HAP-1 (cell line): ENCODE results near the gene CADM3.

Experiments
- DNase-seq, 2 experiments: peaks; one replicate each; pipeline ENCODE4 v3.0.0-alpha.2; 2016 to 2020; ENCODE audit warnings: low spot score in 2 of 2
- H3K27me3 ChIP-seq: fragments of 250-450 bp; sonication (Bioruptor Pico); 2 replicates; pipeline ENCODE4 v1.5.1; 2020; ENCODE audit warnings: low read depth, mild to moderate bottlenecking, moderate library complexity
- H3K36me3 ChIP-seq: fragments of 250-450 bp; sonication (Bioruptor Pico); replicated peaks from 2 replicates; pipeline ENCODE4 v1.5.1; 2020; ENCODE audit warnings: mild to moderate bottlenecking
- H3K4me1 ChIP-seq: fragments of 250-450 bp; sonication (Bioruptor Pico); 2 replicates; pipeline ENCODE4 v1.5.1; 2020; ENCODE audit warnings: mild to moderate bottlenecking
- H3K4me3 ChIP-seq: fragments of 250-450 bp; sonication (Bioruptor Pico); 2 replicates; pipeline ENCODE4 v1.5.1; 2020; ENCODE audit warnings: mild to moderate bottlenecking, moderate library complexity
- H3K9me3 ChIP-seq: fragments of 250-450 bp; sonication (Bioruptor Pico); 2 replicates; pipeline ENCODE4 v1.5.1; 2020; ENCODE audit warnings: mild to moderate bottlenecking, moderate library complexity
- in situ Hi-C: fragments of 300-500 bp; cut with MboI; formaldehyde crosslinking; loops from 3 replicates; pipeline ENCODE4 v1.14.3; 2020; ENCODE audit warnings: low sequenced_read_pairs, inconsistent platforms, mixed read lengths

Gene CADM3

DNA sequence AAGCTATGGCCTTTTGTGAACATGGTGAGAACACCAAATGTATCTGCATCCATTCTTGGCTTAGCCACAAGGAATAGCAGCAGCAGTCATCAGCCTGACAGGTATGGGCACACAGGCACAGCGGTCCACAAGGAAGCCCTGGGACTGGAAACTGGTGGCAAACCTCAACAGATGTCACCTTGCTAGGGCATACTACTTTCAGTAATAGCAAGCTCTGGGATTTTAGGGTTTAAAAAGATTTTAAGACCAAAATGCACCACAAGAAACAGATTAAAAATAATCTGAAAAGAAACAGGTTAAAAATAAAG lies 9.7 kb upstream of the CADM3 start:
- H3K4me3 ChIP-seq = no peak overlapping the region
- H3K9me3 ChIP-seq = no peaks in the 10 kb centered on the region
- H3K4me1 ChIP-seq = no peaks in the 10 kb centered on the region
- H3K27me3 ChIP-seq = peaks cover 9% of the 10 kb centered on the region; the same call in 1 of the 2 replicates
- no peaks in the 10 kb centered on the region for H3K36me3 ChIP-seq
- DNase-seq = no peak
- in situ Hi-C loops = loop anchor here (5.0 kb wide), 1 partner anchor 36 kb away; no protein-coding TSS in a partner anchor

DNA sequence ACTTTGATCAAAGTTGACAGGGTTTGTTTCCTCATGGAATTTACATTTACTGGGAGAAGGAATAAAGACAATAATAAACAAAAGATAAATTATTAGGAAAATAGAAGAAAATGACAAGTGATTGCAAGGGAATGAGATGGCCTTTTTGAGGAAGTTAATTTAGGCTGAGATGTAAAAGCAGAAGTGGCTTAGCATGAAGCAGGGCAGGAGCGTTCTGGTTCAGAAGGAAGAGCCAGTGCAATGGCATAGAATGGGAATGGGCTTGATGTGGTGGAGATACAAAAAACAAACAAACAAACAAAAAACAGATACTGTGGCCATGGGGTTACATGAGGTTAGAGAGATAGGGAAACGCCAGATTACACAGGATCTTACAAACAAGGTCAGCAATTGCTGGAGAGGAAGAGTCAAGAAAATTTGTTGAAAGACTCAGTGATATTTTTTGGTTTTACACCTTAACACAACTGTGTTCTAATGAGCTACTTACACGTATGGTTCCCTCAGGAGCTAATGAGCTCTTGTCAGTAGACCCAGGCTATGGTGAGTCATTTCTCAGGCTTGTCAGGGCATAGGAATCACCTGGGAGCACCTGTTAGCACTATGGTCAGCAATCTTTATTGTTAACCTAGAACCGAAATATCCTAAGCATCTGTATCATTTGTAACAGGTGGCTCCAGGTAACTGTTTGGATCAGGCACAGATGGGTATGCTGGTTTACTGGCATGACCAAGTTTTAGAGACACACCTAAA lies 8.7 kb upstream of the CADM3 start:
- no peaks in the 10 kb centered on the region for H3K4me1 ChIP-seq
- no peaks in the 10 kb centered on the region for H3K9me3 ChIP-seq
- peaks cover 11% of the 10 kb centered on the region; the same call in 1 of the 2 replicates for H3K27me3 ChIP-seq
- no peak overlapping the region for H3K4me3 ChIP-seq
- in situ Hi-C loops = loop anchor here (5.0 kb wide), 1 partner anchor 35 kb away; no protein-coding TSS in a partner anchor
- no peaks in the 10 kb centered on the region for H3K36me3 ChIP-seq
- no peak for DNase-seq

DNA sequence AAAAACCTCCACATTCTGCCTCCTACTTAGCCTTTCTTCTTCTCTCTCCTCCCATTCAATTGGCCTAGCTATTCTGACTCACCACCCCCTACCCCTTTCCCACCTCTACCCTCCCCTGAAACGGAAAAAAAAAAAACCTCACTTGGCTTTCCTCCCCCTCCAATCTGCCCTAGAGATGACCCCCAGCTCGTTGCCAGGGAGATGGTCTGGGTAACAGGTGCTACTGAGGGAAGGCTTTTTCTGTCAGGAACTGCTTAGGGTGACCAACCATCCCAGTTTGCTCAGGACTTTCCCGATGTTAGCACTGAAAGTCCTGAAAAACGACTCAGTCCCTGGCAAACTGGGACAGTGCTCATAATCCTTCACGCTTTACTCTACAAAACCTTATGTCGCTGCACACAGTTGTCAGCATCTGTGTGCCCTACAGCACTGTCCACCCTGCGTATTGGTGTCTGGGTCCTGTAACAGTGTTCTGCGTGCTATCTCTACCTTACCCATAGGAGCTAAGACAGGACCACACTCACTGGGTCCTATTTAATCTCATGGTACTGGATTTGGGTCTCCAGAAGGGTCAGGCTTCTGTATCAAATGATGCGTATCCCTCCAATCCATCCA lies 7.7 kb upstream of the CADM3 start:
- no peaks in the 10 kb centered on the region for H3K4me1 ChIP-seq
- no peak overlapping the region for H3K4me3 ChIP-seq
- in situ Hi-C loops = loop anchor here (5.0 kb wide), 1 partner anchor 34 kb away; no protein-coding TSS in a partner anchor
- no peak for DNase-seq
- no peaks in the 10 kb centered on the region for H3K36me3 ChIP-seq
- H3K27me3 ChIP-seq = peaks cover 11% of the 10 kb centered on the region; the same call in 1 of the 2 replicates
- H3K9me3 ChIP-seq = no peaks in the 10 kb centered on the region

DNA sequence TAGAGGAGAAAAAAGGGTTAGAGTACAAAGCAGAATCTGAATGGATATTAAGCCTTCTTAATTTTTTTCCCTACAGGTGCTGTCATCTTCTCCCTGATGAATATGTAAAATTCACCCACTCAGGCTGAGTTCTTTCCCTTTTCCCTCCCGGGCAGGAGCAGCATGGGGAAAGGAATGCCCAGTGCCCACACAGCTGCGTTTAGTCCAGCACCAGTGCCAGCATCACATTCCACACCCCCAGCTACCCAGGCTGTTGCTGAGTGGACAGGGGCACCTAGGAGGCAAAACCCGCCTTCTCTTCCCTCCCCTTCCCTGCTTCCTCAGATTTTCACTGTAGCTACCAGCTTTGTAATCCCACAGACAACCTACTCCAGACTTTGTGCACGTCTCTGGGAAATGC lies 3.4 kb upstream of the CADM3 start:
- DNase-seq = no peak
- in situ Hi-C loops = no loop called here
- no peaks in the 10 kb centered on the region for H3K4me1 ChIP-seq
- no peaks in the 10 kb centered on the region for H3K36me3 ChIP-seq
- no peaks in the 10 kb centered on the region for H3K9me3 ChIP-seq
- no peak overlapping the region for H3K4me3 ChIP-seq
- H3K27me3 ChIP-seq = peaks cover 15% of the 10 kb centered on the region; the same call in 1 of the 2 replicates

DNA sequence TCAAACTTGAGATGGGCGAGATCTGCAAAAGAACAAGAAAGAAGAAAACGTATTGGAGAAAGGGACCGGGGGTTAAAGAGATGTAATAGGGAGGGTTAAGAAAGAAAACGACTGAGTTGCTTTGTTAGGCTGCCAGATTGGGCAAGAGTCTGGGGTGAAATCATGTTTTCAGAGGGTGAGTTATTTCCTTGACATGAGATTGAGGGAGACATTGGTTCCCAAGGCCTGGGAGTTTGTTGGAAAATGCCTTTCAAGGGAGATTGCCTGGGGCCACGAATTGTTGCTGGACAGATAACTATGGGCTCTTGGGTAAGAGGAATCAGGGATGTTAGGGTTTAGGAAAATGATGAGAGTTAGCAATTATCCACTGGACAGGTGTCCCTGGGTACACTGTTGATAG lies 776 bp upstream of the CADM3 start:
- no peak overlapping the region for H3K4me3 ChIP-seq
- no peak for DNase-seq
- peaks cover 11% of the 10 kb centered on the region; the same call in 1 of the 2 replicates for H3K27me3 ChIP-seq
- no peaks in the 10 kb centered on the region for H3K4me1 ChIP-seq
- in situ Hi-C loops = no loop called here
- H3K36me3 ChIP-seq = no peaks in the 10 kb centered on the region
- H3K9me3 ChIP-seq = no peaks in the 10 kb centered on the region

DNA sequence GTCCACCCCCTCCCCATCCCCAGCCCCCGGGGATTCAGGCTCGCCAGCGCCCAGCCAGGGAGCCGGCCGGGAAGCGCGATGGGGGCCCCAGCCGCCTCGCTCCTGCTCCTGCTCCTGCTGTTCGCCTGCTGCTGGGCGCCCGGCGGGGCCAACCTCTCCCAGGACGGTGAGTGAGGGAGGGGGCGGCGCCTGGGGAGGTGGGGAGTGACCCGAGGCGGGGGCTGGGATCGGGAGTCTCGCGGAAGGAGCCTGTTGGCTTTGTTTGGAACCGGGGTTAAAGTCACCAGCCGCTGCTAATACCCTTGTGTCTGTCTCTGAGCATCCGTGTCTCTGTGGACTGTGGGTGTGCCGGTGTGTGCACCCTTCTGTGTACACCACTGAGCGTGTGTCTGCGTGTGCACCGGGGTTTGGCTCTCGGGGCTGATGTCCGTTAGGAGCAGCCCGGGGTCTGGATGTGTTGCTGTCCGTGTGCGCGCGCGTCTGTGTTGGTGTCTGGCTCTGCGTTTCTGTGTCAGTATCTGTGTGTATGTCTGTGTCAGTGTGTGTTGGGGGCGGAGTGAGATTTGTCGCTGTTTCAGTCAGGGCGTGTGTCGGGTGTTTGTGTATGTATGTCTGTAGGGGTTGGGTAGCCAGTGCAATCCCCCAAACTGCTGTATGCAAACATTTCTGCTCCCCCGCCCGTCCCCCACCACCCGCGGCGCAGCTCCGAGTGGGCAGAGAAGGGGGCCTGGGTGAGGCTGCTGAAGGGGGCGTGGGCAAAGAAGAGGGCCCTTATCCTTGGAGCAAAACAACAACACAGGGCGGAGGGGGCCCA lies 480 bp downstream of the CADM3 start:
- H3K4me3 ChIP-seq = no peak overlapping the region
- DNase-seq = no peak
- H3K9me3 ChIP-seq = no peaks in the 10 kb centered on the region
- in situ Hi-C loops = no loop called here
- H3K36me3 ChIP-seq = no peaks in the 10 kb centered on the region
- H3K4me1 ChIP-seq = no peaks in the 10 kb centered on the region
- H3K27me3 ChIP-seq = peaks cover 5% of the 10 kb centered on the region; the same call in 1 of the 2 replicates

DNA sequence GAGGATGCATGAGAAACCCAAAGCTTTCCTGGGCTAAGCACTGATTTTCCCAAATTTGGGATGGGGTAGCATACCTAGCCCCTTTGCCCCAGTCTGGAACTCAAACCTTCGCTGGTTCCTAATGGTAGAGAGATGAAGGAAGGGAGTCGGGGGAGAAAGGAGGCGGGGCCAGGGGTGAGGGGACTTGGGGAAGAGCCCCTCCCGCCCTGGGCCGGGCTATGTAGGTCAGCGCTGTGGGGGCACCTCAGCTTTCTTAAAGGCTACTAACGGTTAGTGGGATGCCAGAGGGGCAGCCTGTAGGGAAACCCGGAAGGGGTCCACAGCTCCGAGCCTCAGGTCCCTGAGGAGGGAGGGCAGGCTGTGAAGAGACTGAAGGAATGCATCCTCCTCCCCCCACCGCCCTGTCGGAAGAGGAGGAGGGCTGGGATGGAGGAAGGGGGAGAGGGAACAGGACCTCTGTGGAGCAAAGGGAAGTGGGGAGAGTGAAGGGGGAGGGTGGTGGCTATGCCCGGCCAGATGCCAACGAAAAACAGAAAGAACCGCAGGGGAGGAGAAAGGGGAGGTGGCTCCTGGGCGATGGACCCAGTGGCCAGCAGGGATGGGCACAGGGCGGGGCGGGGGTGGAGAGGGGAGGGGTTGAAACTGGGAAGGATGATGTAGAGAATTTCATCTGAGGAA lies 1.3 kb downstream of the CADM3 start:
- Histone ChIP-seq H3K9me3 (no peaks in the 10 kb centered on the region), H3K4me3 (no peak overlapping the region), H3K36me3 (no peaks in the 10 kb centered on the region), H3K4me1 (no peaks in the 10 kb centered on the region), H3K27me3 (peaks cover 3% of the 10 kb centered on the region; the same call in 1 of the 2 replicates)
- in situ Hi-C loops = no loop called here
- no peak for DNase-seq

DNA sequence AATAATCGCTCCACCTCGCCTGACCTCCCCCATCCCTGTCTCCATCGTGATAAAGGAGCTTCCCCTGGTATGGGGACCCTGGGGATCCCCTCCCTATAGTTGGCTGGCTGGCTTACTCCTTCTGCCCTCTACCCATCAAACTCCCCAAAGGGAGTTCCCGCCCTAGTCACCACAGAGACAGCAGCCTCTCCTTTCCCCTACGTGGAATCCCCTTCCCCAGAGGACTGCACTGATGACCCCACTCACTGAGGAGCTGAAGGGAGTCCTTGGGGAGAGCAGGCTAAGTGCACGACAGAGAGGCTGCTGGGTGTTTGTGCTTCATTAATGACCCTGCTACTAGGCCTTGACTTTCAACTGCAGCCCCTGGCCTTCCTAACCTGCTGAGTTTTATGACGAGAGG lies 1.9 kb downstream of the CADM3 start:
- Histone ChIP-seq H3K27me3 (peaks cover 3% of the 10 kb centered on the region; the same call in 1 of the 2 replicates), H3K4me3 (no peak overlapping the region), H3K36me3 (no peaks in the 10 kb centered on the region), H3K4me1 (no peaks in the 10 kb centered on the region), H3K9me3 (no peaks in the 10 kb centered on the region)
- in situ Hi-C loops = no loop called here
- no peak for DNase-seq

DNA sequence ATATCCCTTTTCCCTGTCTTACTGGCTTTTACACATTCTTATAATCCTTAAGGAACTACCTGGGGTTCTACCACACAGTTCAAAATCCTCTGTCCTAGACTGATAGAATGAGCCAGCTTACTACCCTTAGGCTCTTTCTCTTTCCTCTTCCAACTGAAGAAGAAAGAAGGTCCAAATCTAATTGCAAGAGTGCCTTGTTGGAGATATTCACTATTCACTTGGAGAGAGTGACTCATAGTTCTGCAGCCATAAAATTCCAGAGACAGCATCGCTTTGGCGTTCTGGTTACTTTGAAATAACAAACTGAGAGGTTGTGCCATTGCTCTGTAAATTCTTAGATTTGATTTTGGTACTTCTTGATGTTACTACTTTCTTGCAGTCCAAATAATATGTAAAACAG lies 4.2 kb downstream of the CADM3 start:
- H3K4me1 ChIP-seq = no peaks in the 10 kb centered on the region
- no peaks in the 10 kb centered on the region for H3K36me3 ChIP-seq
- H3K4me3 ChIP-seq = no peak overlapping the region
- no peaks in the 10 kb centered on the region; the same call in 1 of the 2 replicates for H3K27me3 ChIP-seq
- in situ Hi-C loops = no loop called here
- DNase-seq = no peak
- no peaks in the 10 kb centered on the region for H3K9me3 ChIP-seq

DNA sequence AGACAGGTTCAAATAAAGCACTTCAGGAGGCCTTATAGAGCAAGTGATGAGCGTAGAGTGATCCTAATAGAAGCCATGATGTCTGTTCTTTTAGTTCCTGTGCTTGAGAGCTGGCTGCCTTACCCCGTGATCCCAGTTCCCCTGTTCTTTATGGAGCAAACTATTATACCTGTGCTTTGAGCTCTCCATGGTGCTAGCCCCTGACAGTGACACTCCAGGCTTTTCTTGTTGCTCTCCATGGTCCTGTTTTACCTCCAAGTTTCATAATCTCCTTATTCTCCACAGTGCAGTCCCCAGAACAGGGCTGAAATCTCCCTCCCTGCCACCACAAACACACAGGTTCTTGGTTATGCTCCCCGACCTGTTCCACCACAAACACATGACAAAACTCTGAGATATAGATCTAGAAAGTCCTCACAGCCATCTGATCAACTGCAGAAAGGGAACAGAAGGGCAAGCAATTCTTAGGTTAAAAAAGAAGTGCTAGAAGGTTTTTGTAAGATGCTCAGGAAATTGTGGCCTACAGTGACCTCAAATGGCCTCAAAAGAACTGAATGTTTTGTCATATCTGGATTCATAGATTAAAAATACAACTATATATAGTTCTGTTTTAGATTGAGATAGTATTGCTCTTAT lies 6.0 kb downstream of the CADM3 start:
- H3K4me3 ChIP-seq = no peak overlapping the region
- peak; percentile 45 to 63 for DNase-seq
- no peaks in the 10 kb centered on the region for H3K36me3 ChIP-seq
- H3K9me3 ChIP-seq = no peaks in the 10 kb centered on the region
- no peaks in the 10 kb centered on the region for H3K4me1 ChIP-seq
- no peaks in the 10 kb centered on the region for H3K27me3 ChIP-seq
- in situ Hi-C loops = no loop called here

DNA sequence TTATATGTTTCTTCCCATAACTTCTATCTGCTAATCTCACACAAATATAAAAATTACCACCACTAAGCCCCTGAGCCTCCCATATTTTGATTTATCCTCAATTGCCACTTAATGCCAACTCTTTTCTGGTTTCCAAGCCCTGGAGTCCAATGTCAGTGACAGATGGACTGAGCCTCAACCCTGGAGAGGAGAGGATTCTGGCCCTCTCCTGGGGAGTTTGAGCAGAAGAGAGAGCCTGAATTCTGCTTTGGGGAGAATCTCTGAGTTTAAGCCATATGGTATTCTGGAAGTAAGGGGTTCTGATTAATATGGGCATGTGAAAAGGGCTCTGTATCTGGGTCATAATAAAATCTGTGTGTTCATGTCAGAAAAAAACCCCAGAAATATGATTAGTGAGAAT lies 8.5 kb downstream of the CADM3 start:
- no peak overlapping the region for H3K4me3 ChIP-seq
- H3K36me3 ChIP-seq = no peaks in the 10 kb centered on the region
- no peaks in the 10 kb centered on the region for H3K27me3 ChIP-seq
- no peaks in the 10 kb centered on the region for H3K9me3 ChIP-seq
- H3K4me1 ChIP-seq = no peaks in the 10 kb centered on the region
- DNase-seq = no peak
- in situ Hi-C loops = no loop called here

DNA sequence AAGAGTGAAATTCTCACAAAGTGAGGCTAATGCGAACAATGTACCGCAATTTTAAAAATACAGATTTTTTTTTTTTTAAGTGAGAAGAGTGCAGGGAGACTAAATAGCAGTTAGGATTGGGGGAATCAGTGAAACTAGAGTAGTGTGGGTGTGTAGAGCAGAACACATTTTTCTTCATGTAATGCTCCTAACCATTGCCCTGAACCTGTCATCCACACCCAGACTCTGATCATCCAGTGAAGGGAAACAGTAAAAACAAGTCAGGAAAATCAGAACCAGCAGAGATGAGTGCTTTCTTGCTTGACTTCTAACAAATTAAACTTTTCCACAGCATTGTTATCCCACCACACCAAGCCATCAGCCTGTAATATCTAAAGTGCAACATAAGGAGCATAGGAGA lies 9.1 kb downstream of the CADM3 start:
- no peaks in the 10 kb centered on the region for H3K4me1 ChIP-seq
- no peaks in the 10 kb centered on the region for H3K36me3 ChIP-seq
- no peak overlapping the region for H3K4me3 ChIP-seq
- no peak for DNase-seq
- no peaks in the 10 kb centered on the region for H3K9me3 ChIP-seq
- in situ Hi-C loops = no loop called here
- H3K27me3 ChIP-seq = no peaks in the 10 kb centered on the region

DNA sequence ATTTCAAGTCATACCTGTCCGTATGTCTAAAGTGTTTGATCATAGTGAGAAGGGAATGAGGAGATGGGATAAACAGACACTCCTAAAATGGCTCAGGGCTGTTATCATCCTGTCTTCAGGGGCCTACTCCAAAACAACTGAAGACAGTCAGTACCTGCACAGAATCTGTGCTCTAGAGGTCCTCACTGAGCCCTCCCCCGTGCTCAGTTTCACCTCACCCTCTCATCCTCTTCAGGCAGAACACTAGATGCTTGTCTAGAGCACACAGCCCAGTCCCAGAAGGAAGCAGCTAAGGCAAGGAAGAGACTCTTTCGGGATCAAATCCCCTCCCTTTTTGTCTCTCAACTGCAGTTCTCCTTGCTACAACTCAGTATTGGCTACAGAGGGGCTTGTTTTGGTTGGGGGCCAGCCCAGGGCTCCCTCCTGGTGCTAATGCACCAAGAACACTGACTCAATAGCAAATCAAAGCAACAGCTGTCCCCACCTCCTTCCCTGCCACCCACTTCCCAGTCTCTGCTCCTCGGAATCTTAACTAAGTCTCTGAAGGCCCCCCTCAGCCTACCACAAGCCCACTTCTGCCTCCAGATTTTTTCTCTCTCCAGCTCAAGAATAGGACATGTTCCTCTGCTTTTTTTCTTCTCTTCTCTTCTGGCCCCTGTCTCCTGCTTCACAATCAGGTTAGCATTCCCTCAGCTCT lies 10.1 kb downstream of the CADM3 start:
- no peaks in the 10 kb centered on the region for H3K9me3 ChIP-seq
- no peaks in the 10 kb centered on the region for H3K36me3 ChIP-seq
- no peaks in the 10 kb centered on the region for H3K27me3 ChIP-seq
- no peak overlapping the region for H3K4me3 ChIP-seq
- no peaks in the 10 kb centered on the region for H3K4me1 ChIP-seq
- in situ Hi-C loops = no loop called here
- DNase-seq = no peak
